ENCODE results near the gene RPS6KA6.

DNA sequence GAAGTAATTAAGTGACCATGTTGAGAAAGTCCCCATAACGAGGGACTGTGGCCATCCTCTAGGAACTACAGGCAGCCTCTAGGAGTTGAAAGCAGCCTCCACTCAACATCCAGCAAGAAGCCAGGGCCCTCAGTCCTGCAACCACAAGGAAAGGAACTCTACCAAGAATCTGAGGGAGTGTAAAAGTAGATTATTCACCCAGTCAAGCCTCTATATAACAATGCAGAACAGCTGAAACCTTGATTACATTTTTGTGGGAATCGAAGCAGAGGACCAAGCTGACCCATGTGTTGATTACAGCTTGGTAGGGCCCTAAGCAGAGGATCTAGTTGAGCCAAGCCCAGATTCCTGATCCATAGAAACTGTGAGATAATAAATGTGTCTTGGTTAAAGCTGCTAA lies 17.1 kb downstream of the RPS6KA6 start:
- TF ChIP-seq, protein P1, sequence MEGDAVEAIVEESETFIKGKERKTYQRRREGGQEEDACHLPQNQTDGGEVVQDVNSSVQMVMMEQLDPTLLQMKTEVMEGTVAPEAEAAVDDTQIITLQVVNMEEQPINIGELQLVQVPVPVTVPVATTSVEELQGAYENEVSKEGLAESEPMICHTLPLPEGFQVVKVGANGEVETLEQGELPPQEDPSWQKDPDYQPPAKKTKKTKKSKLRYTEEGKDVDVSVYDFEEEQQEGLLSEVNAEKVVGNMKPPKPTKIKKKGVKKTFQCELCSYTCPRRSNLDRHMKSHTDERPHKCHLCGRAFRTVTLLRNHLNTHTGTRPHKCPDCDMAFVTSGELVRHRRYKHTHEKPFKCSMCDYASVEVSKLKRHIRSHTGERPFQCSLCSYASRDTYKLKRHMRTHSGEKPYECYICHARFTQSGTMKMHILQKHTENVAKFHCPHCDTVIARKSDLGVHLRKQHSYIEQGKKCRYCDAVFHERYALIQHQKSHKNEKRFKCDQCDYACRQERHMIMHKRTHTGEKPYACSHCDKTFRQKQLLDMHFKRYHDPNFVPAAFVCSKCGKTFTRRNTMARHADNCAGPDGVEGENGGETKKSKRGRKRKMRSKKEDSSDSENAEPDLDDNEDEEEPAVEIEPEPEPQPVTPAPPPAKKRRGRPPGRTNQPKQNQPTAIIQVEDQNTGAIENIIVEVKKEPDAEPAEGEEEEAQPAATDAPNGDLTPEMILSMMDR (IDR thresholded peaks at IDR 0.05) = no peak
- TF ChIP-seq EP300 (IDR thresholded peaks at IDR 0.05) (no peak), POLR2A (IDR thresholded peaks at IDR 0.05; ENCODE audit: low read depth) (no peak), POLR2AphosphoS5 (IDR thresholded peaks at IDR 0.05) (no peak)

All from esophagus muscularis mucosa (tissue), 4 donors.